HepG2 (cell line): ENCODE results near the gene UBXN1. TPM values are rescaled to one million over a fixed set of nuclear protein-coding genes. Genes with fewer than 3 reads are reported as not detected.

ENCODE experiments used
- CBFB ChIP-seq: sonication (generic); formaldehyde crosslinking; IDR thresholded peaks from 2 replicates; pipeline ENCODE4 v1.4.0; 2020; ENCODE audit warnings: missing genetic modification reagents
- CEBPB ChIP-seq: IDR thresholded peaks from 2 replicates; pipeline ENCODE4 v1.6.1; 2011; ENCODE audit warnings: low read depth, low read length, improper control_type of control experiment, borderline replicate concordance
- HOXA7 ChIP-seq: sonication (generic); formaldehyde crosslinking; IDR thresholded peaks from 2 replicates; pipeline ENCODE4 v1.8.1; 2022; ENCODE audit warnings: mild to moderate bottlenecking, missing genetic modification reagents, moderate library complexity
- LBX2 ChIP-seq: sonication (generic); formaldehyde crosslinking; IDR thresholded peaks from 2 replicates; pipeline ENCODE4 v1.5.0; 2020; ENCODE audit warnings: missing genetic modification reagents, mild to moderate bottlenecking, borderline replicate concordance
- LRRFIP1 ChIP-seq: sonication (generic); formaldehyde crosslinking; conservative IDR thresholded peaks from 2 replicates; pipeline ENCODE4 v1.4.0; 2020; ENCODE audit warnings: missing genetic modification reagents
- MAZ ChIP-seq, 2 experiments: sonication (generic) in 1 of 2; formaldehyde crosslinking in 1 of 2; IDR thresholded peaks; 2 replicates each; pipeline versions ENCODE4 v1.5.0 to v1.6.1; 2012 to 2020; ENCODE audit warnings: low read depth in 2 of 2, mild to moderate bottlenecking in 2 of 2, borderline replicate concordance in 1 of 2, improper control_type of control experiment in 1 of 2, low read length in 1 of 2, missing genetic modification reagents in 1 of 2, moderate library complexity in 1 of 2
- NFIB ChIP-seq: sonication (generic); formaldehyde crosslinking; IDR thresholded peaks from 2 replicates; pipeline ENCODE4 v1.9.0; 2021; ENCODE audit warnings: missing genetic modification reagents, mild to moderate bottlenecking, borderline replicate concordance
- NKX3-1 ChIP-seq: sonication (generic); formaldehyde crosslinking; IDR thresholded peaks from 2 replicates; pipeline ENCODE4 v1.5.0; 2020; ENCODE audit warnings: missing genetic modification reagents
- NONO ChIP-seq, 2 experiments: fragments of 450-650 bp in 1 of 2; sonication (generic) in 1 of 2; formaldehyde crosslinking in 1 of 2; IDR thresholded peaks in 1 of 2; conservative IDR thresholded peaks in 1 of 2; 2 replicates each; pipeline versions ENCODE4 v1.6.1 to v1.8.0; 2017 to 2022; ENCODE audit warnings: mild to moderate bottlenecking in 1 of 2, missing genetic modification reagents in 1 of 2, moderate library complexity in 1 of 2
- PAF1 ChIP-seq: IDR thresholded peaks from 2 replicates; pipeline ENCODE4 v1.6.1; 2016; ENCODE audit warnings: missing genetic modification reagents, missing compliant biosample characterization
- PAWR ChIP-seq: sonication (generic); formaldehyde crosslinking; IDR thresholded peaks from 2 replicates; pipeline ENCODE4 v1.4.0; 2020; ENCODE audit warnings: missing genetic modification reagents, mild to moderate bottlenecking, borderline replicate concordance
- SMYD3 ChIP-seq: sonication (generic); formaldehyde crosslinking; IDR thresholded peaks from 2 replicates; pipeline ENCODE4 v1.8.1; 2023; ENCODE audit warnings: mild to moderate bottlenecking, missing genetic modification reagents
- SRF ChIP-seq: IDR thresholded peaks from 2 replicates; pipeline ENCODE4 v1.6.1; 2011; ENCODE audit warnings: mild to moderate bottlenecking, low read depth, low read length, moderate library complexity
- ZHX1 ChIP-seq: sonication (generic); formaldehyde crosslinking; IDR thresholded peaks from 2 replicates; pipeline ENCODE4 v1.8.1; 2022; ENCODE audit warnings: low read depth, mild to moderate bottlenecking, missing genetic modification reagents
- ZNF576 ChIP-seq: sonication (generic); formaldehyde crosslinking; IDR thresholded peaks from 2 replicates; pipeline ENCODE4 v1.4.0; 2020; ENCODE audit warnings: mild to moderate bottlenecking, missing genetic modification reagents
- ZNF605 ChIP-seq: sonication (generic); formaldehyde crosslinking; IDR thresholded peaks from 2 replicates; pipeline ENCODE4 v1.8.0; 2022; ENCODE audit warnings: mild to moderate bottlenecking, missing genetic modification reagents
- ZNF607 ChIP-seq: sonication (generic); formaldehyde crosslinking; IDR thresholded peaks from 2 replicates; pipeline ENCODE4 v1.5.1; 2020; ENCODE audit warnings: missing genetic modification reagents, mild to moderate bottlenecking, borderline replicate concordance
- ZNF839 ChIP-seq: sonication (generic); formaldehyde crosslinking; IDR thresholded peaks from 2 replicates; pipeline ENCODE4 v1.4.0; 2020; ENCODE audit warnings: missing genetic modification reagents, mild to moderate bottlenecking, borderline replicate concordance
- polyA plus RNA-seq, 8 experiments: library from polyadenylated mRNA; depleted of rRNA in 3 of 8; stranded (reverse) in 7 of 8; unstranded in 1 of 8; fragments of >200 nt; fragmentation: Illumina TruSeq in 4 of 8; extraction: Trizol in 4 of 8; gene quantifications; 2 replicates each; pipeline versions ENCODE4 v1.2.1 to v1.2.3, GENCODE V29; 2011 to 2016; ENCODE audit warnings: low read depth in 4 of 8, missing spikeins in 1 of 8, mixed read lengths in 1 of 8; ENCODE audit not compliant: insufficient read depth in 1 of 8
- total RNA-seq, 5 experiments: library from RNA; depleted of rRNA; stranded (reverse); fragments of >200 nt; fragmentation: Illumina TruSeq; extraction: Trizol; gene quantifications; 2 replicates each; pipeline ENCODE4 v1.2.3, GENCODE V29; 2016; ENCODE audit warnings: low read depth in 1 of 5

Gene UBXN1
- total and polyA plus RNA-seq, 2 of the 13 experiments (the other 11 are each of a cell fraction or from before 2014, with no cell fraction given): 47.5 to 52.4 TPM

- TF ChIP-seq ZNF607 (0 out of 2 replicates have a peak, but pooled peaks have one; percentile 33), ZNF605 (no peak; the same call in 1 of the 2 replicates), ZNF839 (CRISPR knock-in tag) (no peak), SMYD3 (CRISPR knock-in tag) (no peak), LRRFIP1 (no peak), ZNF576 (CRISPR knock-in tag) (no peak), PAF1 (CRISPR knock-in tag) (no peak), LBX2 (CRISPR knock-in tag) (no peak), PAWR (no peak), ZHX1 (no peak), CBFB (peak; percentile 56; the same call in 1 of the 2 replicates), NONO (IDR thresholded peaks at IDR 0.05) (no peak), NONO (CRISPR knock-in tag; conservative IDR thresholded peaks at IDR 0.05) (no peak), CEBPB (no peak), HOXA7 (CRISPR knock-in tag) (no peak), SRF (no peak), MAZ (IDR thresholded peaks at IDR 0.05; ENCODE audit: borderline replicate concordance, low read depth, low read length) (no peak), MAZ (CRISPR knock-in tag; IDR thresholded peaks at IDR 0.05; ENCODE audit: low read depth) (0 out of 2 replicates have a peak, but pooled peaks have one; percentile 17), NFIB (CRISPR knock-in tag) (no peak), NKX3-1 (CRISPR knock-in tag) (no peak)
These were observed 49.5 kb upstream of the UBXN1 start, which contains the start of gene TTC9C (continued) for GRCh38 chr11:62728171-62728988.
